K562 (cell line): Measurements from ENCODE around the gene FKBP3. TPM values are rescaled to one million over a fixed set of nuclear protein-coding genes. Genes with fewer than 3 reads are reported as not detected.

Experiments used
- ATAC-seq: fragments of 200-7000 bp; cut with Tn5 transposase; 3 replicates; pipeline ENCODE4 v1.9.1; 2020; ENCODE audit warnings: moderate library complexity
- BruUV-seq: library from RNA; stranded (reverse); fragments of 400-500 nt; replicated peaks from 2 replicates; lab custom pipeline; 2021; lab: Mats Ljungman, UMichigan
- CTCF ChIA-PET: fragments of 300-600 bp; formaldehyde crosslinking; extraction: SDS; loops from one replicate; lab custom pipeline; 2021; ENCODE audit warnings: low intra/inter-chr PET ratio; lab: Yijun Ruan, JAX
- POLR2A ChIA-PET: fragments of 300-600, 350-650 bp; sonication (Branson Sonifier 250); formaldehyde crosslinking; extraction: SDS; loops from one replicate; lab custom pipeline; 2021; ENCODE audit warnings: antibody characterized with exemption, inconsistent platforms; lab: Yijun Ruan, JAX
- DNase-seq, 4 experiments: peaks; one replicate each; pipeline versions ENCODE4 v3.0.0 to v3.0.0-alpha.2; 2011 to 2018; ENCODE audit warnings: low spot score in 3 of 4, mixed read lengths in 3 of 4; ENCODE audit errors: extremely low read depth in 1 of 4
- FAIRE-seq: peaks from 2 replicates; lab custom pipeline; 2011; peaks lifted over from hg19 to GRCh38; lab: Jason Lieb, UNC
- H2AFZ ChIP-seq: 2 replicates; pipeline ENCODE4 v1.6.0; 2011; ENCODE audit warnings: low read depth, low read length, control low read depth, inconsistent platforms
- H3K27ac ChIP-seq: fragments of 200-600 bp; 3 replicates; pipeline ENCODE4 v1.8.0; 2011; ENCODE audit warnings: low read depth, mild to moderate bottlenecking, control low read depth, inconsistent platforms, low read length, moderate library complexity, mixed read lengths; ENCODE audit errors: extremely low read depth
- H3K27me3 ChIP-seq, 2 experiments: fragments of 300-600 bp in 1 of 2; 2 replicates in 1 of 2; 3 replicates in 1 of 2; pipeline versions ENCODE4 v1.6.0 to v1.8.0; 2011; ENCODE audit warnings: inconsistent platforms in 2 of 2, low read length in 2 of 2, mild to moderate bottlenecking in 1 of 2, mixed read lengths in 1 of 2, moderate library complexity in 1 of 2; ENCODE audit not compliant: control insufficient read depth in 2 of 2, insufficient read depth in 2 of 2
- H3K36me3 ChIP-seq: fragments of 300-600 bp; 3 replicates; pipeline ENCODE4 v1.8.0; 2011; ENCODE audit warnings: mild to moderate bottlenecking, low read length, inconsistent platforms; ENCODE audit not compliant: control insufficient read depth, insufficient read depth
- H3K4me1 ChIP-seq, 2 experiments: fragments of 200-600 bp in 1 of 2; replicated peaks in 1 of 2; 2 replicates in 1 of 2; 3 replicates in 1 of 2; pipeline versions ENCODE4 v1.5.1 to v1.8.0; 2011; ENCODE audit warnings: inconsistent platforms in 2 of 2, low read length in 2 of 2, mild to moderate bottlenecking in 1 of 2, mixed read lengths in 1 of 2, moderate library complexity in 1 of 2; ENCODE audit not compliant: control insufficient read depth in 2 of 2, insufficient read depth in 2 of 2
- H3K4me2 ChIP-seq: 2 replicates; pipeline ENCODE4 v1.6.1; 2011; ENCODE audit warnings: low read length, control low read depth, inconsistent platforms, mixed read lengths; ENCODE audit not compliant: insufficient read depth
- H3K4me3 ChIP-seq: fragments of 200-600 bp; sonication (generic), shearing (Covaris generic); 2 replicates; pipeline ENCODE4 v1.5.1; 2016; ENCODE audit warnings: control low read depth, inconsistent platforms
- H3K79me2 ChIP-seq: fragments of 200-600 bp; 3 replicates; pipeline ENCODE4 v1.8.0; 2011; ENCODE audit warnings: low read length, inconsistent platforms; ENCODE audit not compliant: control insufficient read depth, insufficient read depth
- H3K9ac ChIP-seq, 2 experiments: 2 replicates each; pipeline versions ENCODE4 v1.6.0 to v1.6.1; 2011; ENCODE audit warnings: low read depth in 2 of 2, low read length in 2 of 2, control low read depth in 1 of 2, inconsistent platforms in 1 of 2, mild to moderate bottlenecking in 1 of 2, mixed read lengths in 1 of 2; ENCODE audit not compliant: insufficient read depth in 1 of 2
- H3K9me1 ChIP-seq: one replicate; pipeline ENCODE4 v1.6.0; 2011; ENCODE audit warnings: inconsistent platforms, mild to moderate bottlenecking, low read length, moderate library complexity; ENCODE audit not compliant: control insufficient read depth, insufficient read depth
- H3K9me3 ChIP-seq: replicated peaks from 2 replicates; pipeline ENCODE4 v1.5.1; 2011; ENCODE audit warnings: low read depth, low read length, inconsistent platforms; ENCODE audit not compliant: control insufficient read depth, insufficient read depth
- H4K20me1 ChIP-seq: replicated peaks from 2 replicates; pipeline ENCODE4 v1.6.1; 2011; ENCODE audit warnings: low read length, inconsistent platforms, mixed read lengths; ENCODE audit not compliant: control insufficient read depth, insufficient read depth
- WGBS: fragments of 100-300 bp; shearing (Covaris generic); methylation state at CpG from one replicate; pipeline ENCODE4 v1.1.6; 2016; ENCODE audit warnings: low coverage, mixed read lengths; ENCODE audit not compliant: insufficient coverage; ENCODE audit errors: missing lambda C conversion rate; 5-methylcytosine and 5-hydroxymethylcytosine counted together
- in situ Hi-C: fragments of 300-500 bp; cut with MboI; formaldehyde crosslinking; loops from 4 replicates; pipeline ENCODE4 v1.15.0; 2018; ENCODE audit warnings: inconsistent platforms, mixed read lengths
- intact Hi-C: fragments of 100-400 bp; cut with micrococcal nuclease; formaldehyde crosslinking; loops from 2 replicates; pipeline ENCODE4 v1.14.2; 2022
- polyA plus RNA-seq, 8 experiments: library from polyadenylated mRNA; depleted of rRNA in 4 of 8; stranded (reverse) in 5 of 8; unstranded in 3 of 8; fragments of >200 nt; fragmentation: Nextera tagmentation in 2 of 8; fragmentation: Illumina TruSeq in 1 of 8; extraction: Ambion mirVana in 2 of 8; extraction: Trizol in 1 of 8; gene quantifications; 2 replicates each; pipeline versions ENCODE4 v1.2.1 to v1.2.3, GENCODE V29; 2011 to 2014; ENCODE audit warnings: inconsistent platforms in 1 of 8, missing spikeins in 1 of 8
- total RNA-seq, 7 experiments: library from RNA; depleted of rRNA in 6 of 7; stranded (reverse); fragments of >200 nt in 6 of 7; fragmentation: Illumina TruSeq in 2 of 7; extraction: Trizol in 2 of 7; gene quantifications; 2 replicates each; pipeline versions ENCODE4 v1.2.1 to v1.2.3, GENCODE V29; 2011 to 2021; ENCODE audit warnings: low replicate concordance in 1 of 7
- TF ChIP-seq, protein P1 (sequence below): fragments of 250-450 bp; sonication (Bioruptor Pico); IDR thresholded peaks from 2 replicates; pipeline ENCODE4 v1.4.0; 2020

FKBP3 gene
- total and polyA plus RNA-seq, 9 of the 15 experiments (the other 6 are each of a cell fraction or from before 2014, with no cell fraction given): 43.6 to 107 (median 65.2) TPM

DNA sequence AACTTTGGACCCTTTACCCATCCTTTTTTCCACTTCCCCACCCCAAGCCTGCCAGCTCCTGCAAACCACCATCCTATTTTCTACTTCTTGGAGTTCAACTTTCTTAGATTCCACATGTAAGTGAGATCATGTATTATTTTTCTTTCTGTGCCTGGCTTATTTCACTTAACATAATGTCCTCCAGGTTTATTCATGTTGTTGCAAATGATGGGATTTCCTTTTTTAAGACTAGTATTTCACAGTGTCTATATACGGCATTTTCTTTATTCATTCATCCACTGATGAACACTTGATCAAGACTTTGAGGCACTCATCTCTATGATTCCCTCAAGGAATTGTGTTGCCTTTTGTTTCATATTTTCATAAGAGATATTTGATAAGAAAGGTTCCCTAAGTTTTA is 56.0 kb downstream of the FKBP3 start:
- TF ChIP-seq, protein P1, sequence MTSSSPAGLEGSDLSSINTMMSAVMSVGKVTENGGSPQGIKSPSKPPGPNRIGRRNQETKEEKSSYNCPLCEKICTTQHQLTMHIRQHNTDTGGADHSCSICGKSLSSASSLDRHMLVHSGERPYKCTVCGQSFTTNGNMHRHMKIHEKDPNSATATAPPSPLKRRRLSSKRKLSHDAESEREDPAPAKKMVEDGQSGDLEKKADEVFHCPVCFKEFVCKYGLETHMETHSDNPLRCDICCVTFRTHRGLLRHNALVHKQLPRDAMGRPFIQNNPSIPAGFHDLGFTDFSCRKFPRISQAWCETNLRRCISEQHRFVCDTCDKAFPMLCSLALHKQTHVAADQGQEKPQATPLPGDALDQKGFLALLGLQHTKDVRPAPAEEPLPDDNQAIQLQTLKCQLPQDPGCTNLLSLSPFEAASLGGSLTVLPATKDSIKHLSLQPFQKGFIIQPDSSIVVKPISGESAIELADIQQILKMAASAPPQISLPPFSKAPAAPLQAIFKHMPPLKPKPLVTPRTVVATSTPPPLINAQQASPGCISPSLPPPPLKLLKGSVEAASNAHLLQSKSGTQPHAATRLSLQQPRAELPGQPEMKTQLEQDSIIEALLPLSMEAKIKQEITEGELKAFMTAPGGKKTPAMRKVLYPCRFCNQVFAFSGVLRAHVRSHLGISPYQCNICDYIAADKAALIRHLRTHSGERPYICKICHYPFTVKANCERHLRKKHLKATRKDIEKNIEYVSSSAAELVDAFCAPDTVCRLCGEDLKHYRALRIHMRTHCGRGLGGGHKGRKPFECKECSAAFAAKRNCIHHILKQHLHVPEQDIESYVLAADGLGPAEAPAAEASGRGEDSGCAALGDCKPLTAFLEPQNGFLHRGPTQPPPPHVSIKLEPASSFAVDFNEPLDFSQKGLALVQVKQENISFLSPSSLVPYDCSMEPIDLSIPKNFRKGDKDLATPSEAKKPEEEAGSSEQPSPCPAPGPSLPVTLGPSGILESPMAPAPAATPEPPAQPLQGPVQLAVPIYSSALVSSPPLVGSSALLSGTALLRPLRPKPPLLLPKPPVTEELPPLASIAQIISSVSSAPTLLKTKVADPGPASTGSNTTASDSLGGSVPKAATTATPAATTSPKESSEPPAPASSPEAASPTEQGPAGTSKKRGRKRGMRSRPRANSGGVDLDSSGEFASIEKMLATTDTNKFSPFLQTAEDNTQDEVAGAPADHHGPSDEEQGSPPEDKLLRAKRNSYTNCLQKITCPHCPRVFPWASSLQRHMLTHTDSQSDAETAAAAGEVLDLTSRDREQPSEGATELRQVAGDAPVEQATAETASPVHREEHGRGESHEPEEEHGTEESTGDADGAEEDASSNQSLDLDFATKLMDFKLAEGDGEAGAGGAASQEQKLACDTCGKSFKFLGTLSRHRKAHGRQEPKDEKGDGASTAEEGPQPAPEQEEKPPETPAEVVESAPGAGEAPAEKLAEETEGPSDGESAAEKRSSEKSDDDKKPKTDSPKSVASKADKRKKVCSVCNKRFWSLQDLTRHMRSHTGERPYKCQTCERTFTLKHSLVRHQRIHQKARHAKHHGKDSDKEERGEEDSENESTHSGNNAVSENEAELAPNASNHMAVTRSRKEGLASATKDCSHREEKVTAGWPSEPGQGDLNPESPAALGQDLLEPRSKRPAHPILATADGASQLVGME (CRISPR knock-in tag): no peak
- intact Hi-C loops: no loop called here
- FAIRE-seq (no peak), ATAC-seq (no peak), DNase-seq (no peak)
- Histone ChIP-seq H2AFZ (no peak overlapping the region), H3K27me3 (no peaks in the 10 kb centered on the region), H3K9ac (no peak overlapping the region), H3K4me2 (no peak overlapping the region), H3K79me2 (no peaks in the 10 kb centered on the region), H4K20me1 (no peaks in the 10 kb centered on the region), H3K4me3 (no peak overlapping the region), H3K36me3 (no peaks in the 10 kb centered on the region), H3K9me1 (no peaks in the 10 kb centered on the region), H3K4me1 (no peaks in the 10 kb centered on the region), H3K27ac (no peak overlapping the region), H3K9me3 (no peaks in the 10 kb centered on the region)
- ChIA-PET POLR2A (no interaction called here), CTCF (no interaction called here)
- in situ Hi-C loops: no loop called here
- 76% methylated on average over 1 of the region's 1 CpG for WGBS
- BruUV-seq: no TSS peak
